ENCODE data around the gene TNIP1.

GRCh38 chr5:151077419-151077818 lies 3.4 kb downstream of the TNIP1 start:
- TF ChIP-seq CTCF (conservative IDR thresholded peaks at IDR 0.05): no peak
- no peak for TF ChIP-seq EZH2 (IDR thresholded peaks at IDR 0.05; ENCODE audit: low read depth)
